Astrocyte (in vitro differentiated cells and primary cell): ENCODE results near the gene OR2L3.

Experiments used
- CTCF ChIP-seq: IDR thresholded peaks from 2 replicates; pipeline ENCODE4 v1.5.1; 2011; ENCODE audit warnings: low read depth, mild to moderate bottlenecking, inconsistent platforms, low read length, moderate library complexity; ENCODE audit not compliant: insufficient read depth
- EZH2 ChIP-seq: IDR thresholded peaks from 2 replicates; pipeline ENCODE4 v1.6.1; 2012; ENCODE audit warnings: mild to moderate bottlenecking, low read length, inconsistent platforms; ENCODE audit not compliant: insufficient read depth

GRCh38 chr1:248007778-248008177, 38.9 kb upstream of the OR2L3 start:
- TF ChIP-seq CTCF (no peak), EZH2 (no peak)
